GM21360 (cell line): ENCODE measurements around the gene LRCOL1.

Experiments used
- ATAC-seq: cut with Tn5 transposase; IDR thresholded peaks from one replicate; pipeline ENCODE4 v1.9.1; 2021; ENCODE audit warnings: mild to moderate bottlenecking, moderate library complexity; ENCODE audit not compliant: unreplicated experiment

The LRCOL1 gene

GRCh38 chr12:132637811-132638210 lies 27.4 kb upstream of the LRCOL1 start:
- no peak for ATAC-seq

GRCh38 chr12:132635076-132635955 lies 24.9 kb upstream of the LRCOL1 start:
- ATAC-seq = no peak

DNA sequence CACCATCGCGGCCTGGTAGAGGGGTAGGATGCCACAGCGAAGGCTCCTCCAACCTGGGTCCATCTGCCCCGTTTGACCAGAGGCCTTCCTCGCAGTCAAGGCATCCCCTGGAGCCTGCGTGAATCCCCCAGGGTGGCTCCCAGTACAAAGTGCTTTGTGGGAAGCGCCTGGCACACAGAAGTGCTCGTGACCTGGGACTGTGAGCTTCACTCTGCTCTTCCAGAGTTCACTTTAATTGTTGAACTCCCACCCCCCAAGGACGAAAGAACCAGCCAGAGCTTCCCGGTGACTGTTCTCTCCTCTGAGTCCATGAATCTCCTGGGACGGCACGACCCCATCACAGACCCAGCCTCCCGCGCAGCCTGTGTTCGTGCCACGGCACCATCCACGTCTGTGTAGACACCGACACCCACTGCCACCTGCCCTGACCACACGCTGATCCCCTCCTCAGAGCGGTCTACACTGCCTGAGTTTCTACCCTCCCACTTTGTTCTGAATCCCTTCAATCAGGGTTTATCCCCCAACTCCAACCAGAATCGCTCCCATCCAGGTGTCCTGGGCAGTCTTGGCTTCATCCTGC lies 24.1 kb upstream of the LRCOL1 start:
- no peak for ATAC-seq

DNA sequence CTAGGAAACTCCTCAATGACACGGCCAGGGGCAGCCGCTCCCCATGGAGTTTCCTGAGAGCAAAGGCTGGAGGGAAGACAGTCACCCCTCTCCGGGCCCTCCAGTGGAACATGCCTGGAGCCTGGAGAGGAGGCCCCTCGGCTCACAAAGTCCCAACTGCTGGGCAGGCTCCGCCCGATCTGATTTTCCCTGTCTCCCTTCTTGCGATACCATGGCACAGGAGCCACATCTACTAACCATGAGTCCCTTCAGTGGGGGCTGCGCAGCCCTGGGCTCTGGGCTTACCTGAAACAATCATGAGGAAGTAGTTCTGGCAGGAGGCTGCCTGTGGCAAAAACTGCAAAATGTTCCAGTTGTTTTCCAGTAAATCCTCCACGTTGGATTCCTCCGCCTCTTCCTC lies 23.5 kb upstream of the LRCOL1 start:
- ATAC-seq = no peak

- ATAC-seq = no peak
Observed at GRCh38 chr12:132633398-132633797, 23.0 kb upstream of the LRCOL1 start.

DNA sequence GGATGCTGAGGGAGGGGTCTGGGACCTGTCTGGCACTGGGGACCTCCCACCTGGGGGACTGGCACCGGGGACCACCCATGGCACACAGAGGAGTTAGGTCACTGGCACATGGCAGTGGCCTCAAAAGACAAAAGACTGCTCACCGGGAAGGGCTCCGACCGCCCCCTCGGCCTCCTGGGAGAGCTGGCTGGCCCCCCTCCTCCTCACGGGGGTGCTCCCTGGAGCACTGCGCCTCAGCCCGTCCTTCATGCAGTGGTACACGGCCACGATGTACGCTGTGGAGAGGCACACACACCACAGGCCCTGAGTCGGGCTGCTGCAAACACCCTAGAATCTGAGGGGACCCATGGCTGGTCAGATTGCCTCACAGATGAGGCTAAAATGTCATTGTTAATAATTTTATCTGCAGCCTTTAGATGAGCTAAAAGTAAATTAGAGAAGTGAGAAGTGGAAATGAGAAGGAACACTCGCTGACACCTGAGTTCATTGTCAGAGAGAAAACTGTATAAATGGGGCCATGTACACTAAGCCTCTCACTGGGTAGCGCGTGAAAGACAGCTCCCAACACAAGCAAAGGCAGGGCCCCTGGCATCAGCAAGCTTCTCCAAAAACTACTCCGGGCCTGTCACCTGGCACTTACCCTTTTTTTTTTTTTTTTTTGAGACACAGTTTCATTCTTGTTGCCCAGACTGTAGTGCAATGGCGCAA lies 22.3 kb upstream of the LRCOL1 start:
- ATAC-seq = no peak

GRCh38 chr12:132631666-132632065 lies 21.3 kb upstream of the LRCOL1 start:
- no peak for ATAC-seq

DNA sequence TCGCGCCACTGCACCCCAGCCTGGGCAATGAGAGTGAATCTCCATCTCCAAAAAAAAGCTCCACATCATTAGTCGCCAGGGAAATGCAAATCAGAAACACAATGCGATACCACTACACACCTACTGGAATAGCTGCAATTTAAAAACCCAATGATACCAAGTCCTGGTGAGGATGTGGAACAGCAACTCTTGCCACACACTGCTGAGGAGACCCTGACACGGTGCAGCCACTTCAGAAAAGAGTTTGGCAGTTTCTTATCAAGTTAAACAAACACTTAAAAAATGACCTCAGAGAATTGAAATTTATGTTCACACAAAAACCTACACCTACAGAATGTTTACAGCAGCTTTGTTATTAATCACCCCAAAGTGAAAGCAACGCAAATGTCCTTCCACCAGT lies 20.3 kb upstream of the LRCOL1 start:
- no peak for ATAC-seq

GRCh38 chr12:132629330-132629729 lies 18.9 kb upstream of the LRCOL1 start:
- ATAC-seq = no peak

GRCh38 chr12:132625731-132626430 lies 15.5 kb upstream of the LRCOL1 start:
- ATAC-seq = no peak

- ATAC-seq = no peak
Observed at GRCh38 chr12:132624910-132625630, 14.7 kb upstream of the LRCOL1 start.

- ATAC-seq = no peak
Observed at GRCh38 chr12:132624186-132624855, 13.9 kb upstream of the LRCOL1 start.

- no peak for ATAC-seq
Observed at GRCh38 chr12:132623072-132623869, 12.9 kb upstream of the LRCOL1 start.

DNA sequence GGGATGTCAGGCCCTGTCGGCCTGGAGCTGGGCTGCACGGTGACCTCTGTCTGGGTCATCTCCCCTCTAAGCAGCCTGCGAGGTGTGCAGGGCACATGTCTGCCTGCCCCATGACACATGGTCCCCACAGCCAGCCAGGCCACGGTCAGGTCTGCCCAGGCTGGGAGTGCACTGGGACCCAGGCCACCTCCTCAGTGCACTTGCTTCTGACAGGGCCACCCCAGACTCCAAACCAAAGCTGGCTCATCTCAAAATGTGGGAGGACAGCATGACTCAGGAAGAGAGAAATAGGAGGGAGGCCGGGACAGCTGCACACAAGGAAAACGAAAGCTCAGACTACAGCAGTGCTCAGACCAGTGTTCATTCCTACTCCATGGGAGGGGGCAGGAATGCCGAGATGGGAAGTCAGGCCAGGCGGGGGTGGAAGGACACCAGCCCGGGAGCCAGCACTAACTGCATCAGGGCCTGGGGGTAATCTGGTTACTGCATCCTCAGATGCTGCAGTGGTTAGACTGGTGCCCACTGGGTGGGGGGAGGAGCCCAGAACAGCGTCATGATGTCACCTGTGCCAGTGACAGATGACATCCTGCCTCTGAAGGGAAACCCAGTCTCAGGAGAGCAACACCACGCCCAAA lies 12.2 kb upstream of the LRCOL1 start:
- no peak for ATAC-seq

DNA sequence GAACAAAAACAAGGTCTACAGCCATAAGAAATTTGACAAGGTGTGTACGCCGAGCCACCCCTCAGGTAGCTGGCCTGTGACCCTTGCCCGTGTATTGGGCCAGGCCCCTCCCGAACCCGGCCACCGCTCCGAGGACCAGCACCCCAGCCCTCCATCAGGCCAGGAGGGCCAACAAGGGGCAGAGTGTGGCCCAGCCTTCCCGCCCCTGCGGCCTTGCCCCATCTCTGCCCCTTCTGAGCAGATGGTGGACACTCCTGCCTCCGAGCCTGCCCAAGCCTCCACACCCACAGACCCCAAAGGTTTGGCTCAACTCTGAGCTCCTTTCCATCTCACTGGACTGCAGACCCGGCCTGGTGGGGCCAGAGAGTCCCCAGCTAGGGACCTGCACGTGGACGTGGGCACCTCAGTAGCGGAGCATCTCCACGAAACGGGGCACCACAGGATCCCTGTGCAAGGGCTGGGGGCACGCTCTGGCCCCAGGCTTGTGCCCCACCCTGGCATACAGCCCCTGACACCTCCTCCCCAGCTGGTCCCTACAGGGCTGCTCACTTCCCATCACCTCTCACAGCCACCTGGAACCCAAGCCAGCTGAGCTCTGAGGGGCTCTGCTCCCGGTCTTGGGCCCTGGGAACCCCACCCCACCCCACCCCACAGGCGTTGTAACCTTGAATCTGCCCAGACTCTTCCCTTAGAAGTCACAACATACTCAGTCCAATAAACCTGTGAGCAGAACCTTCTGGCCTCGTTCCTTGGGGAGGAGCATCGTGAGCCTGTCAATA lies 11.5 kb upstream of the LRCOL1 start:
- ATAC-seq = no peak

GRCh38 chr12:132620899-132621656 lies 10.7 kb upstream of the LRCOL1 start:
- ATAC-seq = no peak
